Mesenchymal stem cell (in vitro differentiated cells and primary cell): ENCODE measurements around the gene MAP3K9.

ENCODE experiments used
- DNase-seq: peaks from one replicate; pipeline ENCODE4 v3.0.0-alpha.2; 2013
- H2AFZ ChIP-seq: one replicate; pipeline ENCODE4 v1.6.1; 2013; ENCODE audit warnings: low read depth, mild to moderate bottlenecking, control low read depth, inconsistent platforms, low read length, moderate library complexity
- H2AK5ac ChIP-seq: 2 replicates; pipeline ENCODE4 v1.6.1; 2013; ENCODE audit warnings: low read length, moderate library complexity, mild to moderate bottlenecking, inconsistent platforms; ENCODE audit not compliant: severe bottlenecking
- H2BK120ac ChIP-seq: one replicate; pipeline ENCODE4 v1.6.1; 2013; ENCODE audit warnings: low read depth, mild to moderate bottlenecking, inconsistent platforms, low read length, moderate library complexity
- H2BK12ac ChIP-seq, 2 experiments: one replicate each; pipeline ENCODE4 v1.6.1; 2013; ENCODE audit warnings: inconsistent platforms in 2 of 2, low read length in 2 of 2, mild to moderate bottlenecking in 2 of 2, moderate library complexity in 2 of 2, control low read depth in 1 of 2
- H2BK15ac ChIP-seq: one replicate; pipeline ENCODE4 v1.6.1; 2013; ENCODE audit warnings: mild to moderate bottlenecking, low read depth, inconsistent platforms; ENCODE audit not compliant: poor library complexity, severe bottlenecking
- H2BK5ac ChIP-seq: 2 replicates; pipeline ENCODE4 v1.6.1; 2013; ENCODE audit warnings: low read depth, mild to moderate bottlenecking, low read length, control low read depth, inconsistent platforms; ENCODE audit not compliant: poor library complexity, severe bottlenecking
- H3K14ac ChIP-seq, 2 experiments: one replicate each; pipeline ENCODE4 v1.6.1; 2013; ENCODE audit warnings: inconsistent platforms in 2 of 2, low read length in 2 of 2, control low read depth in 1 of 2, mild to moderate bottlenecking in 1 of 2, moderate library complexity in 1 of 2
- H3K18ac ChIP-seq, 2 experiments: one replicate each; pipeline ENCODE4 v1.6.1; 2013; ENCODE audit warnings: inconsistent platforms in 2 of 2, low read length in 2 of 2, control low read depth in 1 of 2, low read depth in 1 of 2, mild to moderate bottlenecking in 1 of 2
- H3K23ac ChIP-seq, 2 experiments: one replicate each; pipeline ENCODE4 v1.6.1; 2013; ENCODE audit warnings: inconsistent platforms in 2 of 2, low read length in 2 of 2, mild to moderate bottlenecking in 2 of 2, moderate library complexity in 2 of 2, control low read depth in 1 of 2
- H3K27ac ChIP-seq: 2 replicates; pipeline ENCODE4 v1.5.1; 2013; ENCODE audit warnings: mild to moderate bottlenecking, moderate library complexity, low read length, control low read depth, inconsistent platforms; ENCODE audit not compliant: poor library complexity, severe bottlenecking
- H3K27me3 ChIP-seq, 2 experiments: 2 replicates each; pipeline versions ENCODE4 v1.6.1 to v1.7.0; 2013; ENCODE audit warnings: low read length in 2 of 2, mild to moderate bottlenecking in 2 of 2, moderate library complexity in 2 of 2, control low read depth in 1 of 2, inconsistent platforms in 1 of 2; ENCODE audit not compliant: control insufficient read depth in 1 of 2, insufficient read depth in 1 of 2
- H3K36me3 ChIP-seq, 2 experiments: 2 replicates each; pipeline versions ENCODE4 v1.6.1 to v1.7.0; 2013; ENCODE audit warnings: low read length in 2 of 2, control low read depth in 1 of 2, inconsistent platforms in 1 of 2, low read depth in 1 of 2, mild to moderate bottlenecking in 1 of 2; ENCODE audit not compliant: insufficient read depth in 2 of 2, control insufficient read depth in 1 of 2
- H3K4ac ChIP-seq, 2 experiments: one replicate each; pipeline ENCODE4 v1.6.1; 2013; ENCODE audit warnings: inconsistent platforms in 2 of 2, low read length in 2 of 2, mild to moderate bottlenecking in 2 of 2, moderate library complexity in 2 of 2, control low read depth in 1 of 2, low read depth in 1 of 2
- H3K4me1 ChIP-seq: 2 replicates; pipeline ENCODE4 v1.6.1; 2013; ENCODE audit warnings: low read depth, low read length, control low read depth; ENCODE audit not compliant: control insufficient read depth, insufficient read depth
- H3K4me2 ChIP-seq: 2 replicates; pipeline ENCODE4 v1.6.1; 2013; ENCODE audit warnings: low read length, mild to moderate bottlenecking, inconsistent platforms; ENCODE audit not compliant: poor library complexity, severe bottlenecking
- H3K4me3 ChIP-seq, 2 experiments: 2 replicates each; pipeline versions ENCODE4 v1.5.1 to v1.7.0; 2013; ENCODE audit warnings: low read length in 2 of 2, mild to moderate bottlenecking in 2 of 2, control low read depth in 1 of 2, low read depth in 1 of 2; ENCODE audit not compliant: insufficient read depth in 1 of 2
- H3K79me1 ChIP-seq: replicated peaks from 2 replicates; pipeline ENCODE4 v1.6.1; 2013; ENCODE audit warnings: mild to moderate bottlenecking, control low read depth, low read length, inconsistent platforms; ENCODE audit not compliant: poor library complexity, severe bottlenecking
- H3K9ac ChIP-seq: 2 replicates; pipeline ENCODE4 v1.7.0; 2013; ENCODE audit warnings: mild to moderate bottlenecking, low read length, moderate library complexity
- H3K9me3 ChIP-seq: 2 replicates; pipeline ENCODE4 v1.7.0; 2013; ENCODE audit warnings: mild to moderate bottlenecking, low read length; ENCODE audit not compliant: control insufficient read depth
- H4K8ac ChIP-seq: one replicate; pipeline ENCODE4 v1.6.1; 2013; ENCODE audit warnings: inconsistent platforms, mild to moderate bottlenecking, low read length, moderate library complexity
- H4K91ac ChIP-seq: one replicate; pipeline ENCODE4 v1.6.1; 2013; ENCODE audit warnings: mild to moderate bottlenecking, low read length, inconsistent platforms
- WGBS: methylation state at CpG from one replicate; pipeline ENCODE4 v1.1.7; 2013; ENCODE audit warnings: mixed read lengths; 5-methylcytosine and 5-hydroxymethylcytosine counted together

Gene MAP3K9

DNA sequence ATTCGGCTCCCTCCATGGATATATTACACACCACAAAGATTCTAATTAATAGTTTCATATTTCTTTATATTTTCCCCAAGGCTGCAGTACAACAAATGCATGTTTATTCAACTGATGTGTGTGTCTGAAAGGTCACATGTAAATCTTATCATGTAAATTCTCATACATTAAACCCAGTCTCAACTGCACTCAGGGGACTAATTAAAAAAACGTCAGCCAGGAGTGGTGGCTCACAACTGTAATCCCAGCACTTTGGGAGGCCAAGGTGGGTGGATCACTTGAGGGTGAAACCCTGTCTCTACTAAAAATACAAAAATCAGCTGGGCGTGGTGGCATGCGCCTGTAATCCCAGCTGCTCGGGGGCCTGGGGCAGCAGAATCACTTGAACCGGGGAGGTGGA, 67.8 kb downstream of the MAP3K9 start:
- no peaks in the 10 kb centered on the region for H3K9me3 ChIP-seq
- H2BK12ac ChIP-seq = no peak overlapping the region
- no peak overlapping the region for H2BK5ac ChIP-seq
- H3K4ac ChIP-seq = no peak overlapping the region
- no peak overlapping the region for H3K27ac ChIP-seq
- no peak overlapping the region for H2AFZ ChIP-seq
- peaks cover 4% of the 10 kb centered on the region for H3K79me1 ChIP-seq
- H3K36me3 ChIP-seq = peaks cover 0 to 29% of the 10 kb centered on the region in 2 experiments
- H2BK120ac ChIP-seq = no peak overlapping the region
- H4K91ac ChIP-seq = no peak overlapping the region
- no peak overlapping the region for H3K4me2 ChIP-seq
- H3K27me3 ChIP-seq = peaks cover 0 to 4% of the 10 kb centered on the region in 2 experiments
- no peak overlapping the region for H3K18ac ChIP-seq
- no peak for DNase-seq
- H3K4me3 ChIP-seq = no peak overlapping the region
- no peak overlapping the region for H3K9ac ChIP-seq
- H3K23ac ChIP-seq = no peak overlapping the region
- no peak overlapping the region for H2BK15ac ChIP-seq
- H4K8ac ChIP-seq = no peak overlapping the region
- H3K14ac ChIP-seq = no peak overlapping the region
- 91% methylated on average over 6 of the region's 6 CpGs for WGBS
- peaks cover 2% of the 10 kb centered on the region for H3K4me1 ChIP-seq
- H2AK5ac ChIP-seq = no peak overlapping the region

DNA sequence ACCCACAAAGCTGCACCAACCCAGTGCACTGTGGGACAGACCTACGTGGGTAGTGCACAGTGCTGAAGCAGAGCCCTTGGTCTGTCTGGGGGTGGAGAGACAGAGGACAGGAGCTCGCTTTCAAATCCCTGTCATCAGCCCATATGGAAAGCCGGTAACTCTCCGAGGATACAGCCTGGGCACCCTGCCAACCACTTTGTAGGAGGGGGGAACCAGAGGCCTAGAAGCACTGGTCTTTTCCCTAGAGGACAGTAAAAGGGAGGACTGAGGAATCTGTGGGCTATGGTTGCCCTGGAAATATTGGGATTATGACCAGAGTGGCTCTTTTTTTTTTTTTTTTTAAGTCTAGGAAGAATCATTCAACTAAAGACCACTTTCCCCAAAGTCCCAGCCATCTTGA, 74.3 kb downstream of the MAP3K9 start:
- Histone ChIP-seq H3K14ac (no peak overlapping the region), H3K27ac (no peak overlapping the region), H3K4ac (no peak overlapping the region), H2BK15ac (no peak overlapping the region), H2BK120ac (no peak overlapping the region), H2BK5ac (no peak overlapping the region), H3K27me3 (peaks cover 0 to 4% of the 10 kb centered on the region in 2 experiments), H4K8ac (no peak overlapping the region), H4K91ac (no peak overlapping the region), H2AK5ac (no peak overlapping the region), H3K79me1 (peaks cover 4% of the 10 kb centered on the region), H3K9me3 (no peaks in the 10 kb centered on the region), H3K36me3 (peaks cover 0 to 61% of the 10 kb centered on the region in 2 experiments), H3K23ac (no peak overlapping the region), H3K18ac (no peak overlapping the region), H2BK12ac (no peak overlapping the region), H3K9ac (no peak overlapping the region), H2AFZ (no peak overlapping the region), H3K4me2 (no peak overlapping the region), H3K4me1 (no peaks in the 10 kb centered on the region), H3K4me3 (no peak overlapping the region)
- WGBS = 35% methylated on average over 4 of the region's 4 CpGs
- no peak for DNase-seq

- Histone ChIP-seq H4K91ac (no peak overlapping the region), H3K36me3 (peaks cover 0 to 56% of the 10 kb centered on the region in 2 experiments), H3K9ac (no peak overlapping the region), H2BK120ac (no peak overlapping the region), H3K4me2 (no peak overlapping the region), H2AK5ac (no peak overlapping the region), H3K27me3 (peaks cover 0 to 13% of the 10 kb centered on the region in 2 experiments), H3K4me3 (no peak overlapping the region), H3K23ac (no peak overlapping the region), H3K4me1 (no peaks in the 10 kb centered on the region), H2BK15ac (no peak overlapping the region), H4K8ac (no peak overlapping the region), H3K79me1 (peaks cover 2% of the 10 kb centered on the region), H3K9me3 (no peaks in the 10 kb centered on the region), H3K27ac (no peak overlapping the region), H3K4ac (no peak overlapping the region), H2AFZ (no peak overlapping the region), H3K18ac (no peak overlapping the region), H3K14ac (no peak overlapping the region), H2BK5ac (no peak overlapping the region), H2BK12ac (no peak overlapping the region)
- no peak for DNase-seq
- WGBS = 71% methylated on average over 7 of the region's 7 CpGs
Measured at GRCh38 chr14:70731447-70732239, 77.7 kb downstream of the MAP3K9 start.

GRCh38 chr14:70730393-70730792, 78.9 kb downstream of the MAP3K9 start:
- H3K4me2 ChIP-seq = no peak overlapping the region
- H2BK120ac ChIP-seq = no peak overlapping the region
- H3K9me3 ChIP-seq = no peaks in the 10 kb centered on the region
- no peak overlapping the region for H3K4ac ChIP-seq
- H3K79me1 ChIP-seq = peaks cover 2% of the 10 kb centered on the region
- H3K9ac ChIP-seq = no peak overlapping the region
- DNase-seq = no peak
- H4K91ac ChIP-seq = no peak overlapping the region
- no peak overlapping the region for H2BK5ac ChIP-seq
- no peak overlapping the region for H3K27ac ChIP-seq
- no peak overlapping the region for H2AK5ac ChIP-seq
- H2AFZ ChIP-seq = no peak overlapping the region
- no peaks in the 10 kb centered on the region for H3K4me1 ChIP-seq
- no peak overlapping the region for H3K23ac ChIP-seq
- H3K18ac ChIP-seq = no peak overlapping the region
- no peak overlapping the region for H3K14ac ChIP-seq
- peaks cover 0 to 57% of the 10 kb centered on the region in 2 experiments for H3K36me3 ChIP-seq
- H2BK15ac ChIP-seq = no peak overlapping the region
- no peak overlapping the region for H3K4me3 ChIP-seq
- no peak overlapping the region for H4K8ac ChIP-seq
- 89% methylated on average over 17 of the region's 17 CpGs for WGBS
- peaks cover 0 to 9% of the 10 kb centered on the region in 2 experiments for H3K27me3 ChIP-seq
- H2BK12ac ChIP-seq = no peak overlapping the region
